NT2/D1 (cell line): ENCODE results near the gene KCNH5.

Experiments
- SUZ12 ChIP-seq: IDR thresholded peaks from 2 replicates; pipeline ENCODE4 v1.6.1; 2011; ENCODE audit not compliant: insufficient read length, insufficient read depth; ENCODE audit errors: extremely low read depth
- YY1 ChIP-seq: IDR thresholded peaks from 2 replicates; pipeline ENCODE4 v1.6.1; 2011; ENCODE audit not compliant: insufficient read length, insufficient read depth
- ZNF274 ChIP-seq: IDR thresholded peaks from 2 replicates; pipeline ENCODE4 v1.6.1; 2011; ENCODE audit warnings: mild to moderate bottlenecking, low read depth, low read length

DNA sequence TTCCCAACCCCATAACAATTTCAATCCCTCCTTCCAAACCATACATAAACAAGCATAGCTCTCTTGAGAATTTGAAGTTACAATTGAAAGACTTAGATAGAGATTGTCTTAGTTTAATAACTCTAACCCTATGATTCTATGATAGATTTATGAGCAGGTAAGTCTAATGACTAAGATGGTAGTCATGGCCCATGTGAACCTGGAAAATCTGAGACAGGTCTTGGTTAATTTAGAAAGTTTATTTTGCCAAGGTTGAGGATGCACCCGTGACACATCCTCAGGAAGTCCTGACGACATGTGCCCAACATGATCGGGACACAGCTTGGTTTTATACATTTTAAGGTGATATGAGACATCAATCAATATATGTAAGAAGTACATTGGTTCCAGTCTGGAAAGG lies 248.8 kb downstream of the KCNH5 start:
- no peak for TF ChIP-seq YY1
- TF ChIP-seq ZNF274, result no peak
- no peak for TF ChIP-seq SUZ12
